Stimulated activated CD8-positive, alpha-beta memory T cell treated with anti-CD3 and anti-CD28 coated beads, Interleukin-12 subunit alpha, Interleukin-12 subunit beta, amount 100 ng/mL, for 24 hours (primary cell): ENCODE data around the gene NHLH1.

ENCODE experiments used
- DNase-seq: peaks from one replicate; pipeline ENCODE4 v3.0.0-alpha.2; 2020; ENCODE audit errors: extremely low read depth

Gene NHLH1

GRCh38 chr1:160366731-160367515 lies at the start of gene NHLH1:
Gene NHLH1 (plus strand): TSS chr1:160367071. CDS start chr1:160370732, 3,661 bp downstream.
- DNase-seq = no peak

GRCh38 chr1:160322831-160323230 lies 44.0 kb upstream of the NHLH1 start:
- DNase-seq = no peak

- DNase-seq = no peak
These were observed 41.6 kb upstream of the NHLH1 start for GRCh38 chr1:160325252-160325651.

GRCh38 chr1:160326418-160326817 lies 40.5 kb upstream of the NHLH1 start:
- DNase-seq = no peak

GRCh38 chr1:160328184-160328583 lies 38.7 kb upstream of the NHLH1 start:
- DNase-seq = no peak

- no peak for DNase-seq
These were observed 36.8 kb upstream of the NHLH1 start for GRCh38 chr1:160330119-160330518.

GRCh38 chr1:160332516-160332915 lies 34.4 kb upstream of the NHLH1 start:
- DNase-seq = no peak

- DNase-seq = no peak
These were observed 28.3 kb upstream of the NHLH1 start for GRCh38 chr1:160338580-160338979.

- DNase-seq = no peak
These were observed 26.7 kb upstream of the NHLH1 start for GRCh38 chr1:160340146-160340545.

GRCh38 chr1:160340866-160341265 lies 26.0 kb upstream of the NHLH1 start:
- DNase-seq = no peak

GRCh38 chr1:160342526-160342925 lies 24.3 kb upstream of the NHLH1 start:
- no peak for DNase-seq

GRCh38 chr1:160342953-160343869 lies 23.7 kb upstream of the NHLH1 start, which contains the start of the genes COPA and NCSTN:
Gene COPA (minus strand): TSS chr1:160343250. CDS start chr1:160343170, 80 bp downstream.
Gene NCSTN (plus strand): TSS chr1:160343383. CDS start chr1:160343397, 14 bp downstream.
- DNase-seq = peak; percentile 78

GRCh38 chr1:160344241-160344640 lies 22.6 kb upstream of the NHLH1 start:
- no peak for DNase-seq

- DNase-seq = no peak
These were observed 21.9 kb upstream of the NHLH1 start for GRCh38 chr1:160344936-160345335.

GRCh38 chr1:160346463-160346862 lies 20.4 kb upstream of the NHLH1 start:
- no peak for DNase-seq

- DNase-seq = no peak
These were observed 19.9 kb upstream of the NHLH1 start for GRCh38 chr1:160346958-160347357.

- DNase-seq = no peak
These were observed 15.2 kb upstream of the NHLH1 start for GRCh38 chr1:160351629-160352028.

- no peak for DNase-seq
These were observed 14.3 kb upstream of the NHLH1 start for GRCh38 chr1:160352555-160352954.

GRCh38 chr1:160353223-160353622 lies 13.6 kb upstream of the NHLH1 start:
- DNase-seq = no peak

GRCh38 chr1:160354388-160354985 lies 12.4 kb upstream of the NHLH1 start:
- no peak for DNase-seq

GRCh38 chr1:160357286-160358002 lies 9.4 kb upstream of the NHLH1 start:
- no peak for DNase-seq
